Astrocyte (in vitro differentiated cells and primary cell): ENCODE measurements around the gene YTHDF1. TPM values are rescaled to one million over a fixed set of nuclear protein-coding genes. Genes with fewer than 3 reads are reported as not detected.
"Not testable (repeated sequence)": the region's sequence is repeated elsewhere in the genome, so short reads cannot be mapped to it uniquely, and the experiment has no call there.

ENCODE experiments used
- DNase-seq: peaks from one replicate; pipeline ENCODE4 v3.0.0-alpha.2; 2010; ENCODE audit warnings: low read depth
- FAIRE-seq: peaks from 2 replicates; lab custom pipeline; 2011; peaks lifted over from hg19 to GRCh38; lab: Jason Lieb, UNC
- H2AFZ ChIP-seq: 2 replicates; pipeline ENCODE4 v1.6.0; 2012; ENCODE audit warnings: low read depth, low read length, inconsistent platforms
- H3K27ac ChIP-seq: 2 replicates; pipeline ENCODE4 v1.5.1; 2011; ENCODE audit warnings: low read depth, low read length, inconsistent platforms
- H3K27me3 ChIP-seq: 2 replicates; pipeline ENCODE4 v1.6.0; 2011; ENCODE audit warnings: low read length, inconsistent platforms; ENCODE audit not compliant: insufficient read depth
- H3K36me3 ChIP-seq: 2 replicates; pipeline ENCODE4 v1.5.1; 2011; ENCODE audit warnings: low read length, inconsistent platforms; ENCODE audit not compliant: insufficient read depth
- H3K4me1 ChIP-seq: 2 replicates; pipeline ENCODE4 v1.5.1; 2011; ENCODE audit warnings: low read length, inconsistent platforms; ENCODE audit not compliant: insufficient read depth
- H3K4me2 ChIP-seq: 2 replicates; pipeline ENCODE4 v1.6.0; 2012; ENCODE audit warnings: low read length, inconsistent platforms
- H3K4me3 ChIP-seq: 2 replicates; pipeline ENCODE4 v1.5.1; 2011; ENCODE audit warnings: low read depth, mild to moderate bottlenecking, low read length, inconsistent platforms; ENCODE audit not compliant: insufficient read depth
- H3K79me2 ChIP-seq: 2 replicates; pipeline ENCODE4 v1.6.0; 2012; ENCODE audit warnings: mild to moderate bottlenecking, low read length, inconsistent platforms; ENCODE audit not compliant: insufficient read depth
- H3K9ac ChIP-seq: 2 replicates; pipeline ENCODE4 v1.6.0; 2012; ENCODE audit warnings: mild to moderate bottlenecking, low read length, inconsistent platforms
- H3K9me3 ChIP-seq: 2 replicates; pipeline ENCODE4 v1.5.1; 2012; ENCODE audit warnings: low read depth, mild to moderate bottlenecking, low read length, inconsistent platforms; ENCODE audit not compliant: insufficient read depth
- H4K20me1 ChIP-seq: 2 replicates; pipeline ENCODE4 v1.6.0; 2012; ENCODE audit warnings: low read length, inconsistent platforms; ENCODE audit not compliant: insufficient read depth
- H3K27ac Mint-ChIP-seq: one replicate; pipeline ENCODE4 v1.8.0; 2021; ENCODE audit warnings: mild to moderate bottlenecking, mixed read lengths; ENCODE audit not compliant: unreplicated experiment
- H3K27me3 Mint-ChIP-seq: one replicate; pipeline ENCODE4 v1.8.0; 2021; ENCODE audit warnings: low read depth, mixed read lengths; ENCODE audit not compliant: unreplicated experiment
- H3K36me3 Mint-ChIP-seq: one replicate; pipeline ENCODE4 v1.8.0; 2021; ENCODE audit warnings: low read depth, mixed read lengths; ENCODE audit not compliant: unreplicated experiment
- H3K4me1 Mint-ChIP-seq: one replicate; pipeline ENCODE4 v1.8.0; 2021; ENCODE audit warnings: low read depth, mixed read lengths; ENCODE audit not compliant: unreplicated experiment
- H3K4me3 Mint-ChIP-seq: one replicate; pipeline ENCODE4 v1.8.0; 2021; ENCODE audit warnings: mild to moderate bottlenecking, moderate library complexity, mixed read lengths; ENCODE audit not compliant: unreplicated experiment
- H3K9me3 Mint-ChIP-seq: one replicate; pipeline ENCODE4 v1.8.0; 2021; ENCODE audit warnings: mild to moderate bottlenecking, mixed read lengths; ENCODE audit not compliant: unreplicated experiment
- EZH2 ChIP-seq: IDR thresholded peaks from 2 replicates; pipeline ENCODE4 v1.6.1; 2012; ENCODE audit warnings: mild to moderate bottlenecking, low read length, inconsistent platforms; ENCODE audit not compliant: insufficient read depth
- total RNA-seq: library from RNA; stranded (reverse); gene quantifications from 2 replicates; pipeline ENCODE4 v1.2.1, GENCODE V29; 2021
- TF ChIP-seq, protein P1 (sequence below): IDR thresholded peaks from 2 replicates; pipeline ENCODE4 v1.5.1; 2011; ENCODE audit warnings: low read depth, mild to moderate bottlenecking, inconsistent platforms, low read length, moderate library complexity; ENCODE audit not compliant: insufficient read depth

YTHDF1 gene
- total RNA-seq, 1 donor from 2014 or later, result 107 TPM

DNA sequence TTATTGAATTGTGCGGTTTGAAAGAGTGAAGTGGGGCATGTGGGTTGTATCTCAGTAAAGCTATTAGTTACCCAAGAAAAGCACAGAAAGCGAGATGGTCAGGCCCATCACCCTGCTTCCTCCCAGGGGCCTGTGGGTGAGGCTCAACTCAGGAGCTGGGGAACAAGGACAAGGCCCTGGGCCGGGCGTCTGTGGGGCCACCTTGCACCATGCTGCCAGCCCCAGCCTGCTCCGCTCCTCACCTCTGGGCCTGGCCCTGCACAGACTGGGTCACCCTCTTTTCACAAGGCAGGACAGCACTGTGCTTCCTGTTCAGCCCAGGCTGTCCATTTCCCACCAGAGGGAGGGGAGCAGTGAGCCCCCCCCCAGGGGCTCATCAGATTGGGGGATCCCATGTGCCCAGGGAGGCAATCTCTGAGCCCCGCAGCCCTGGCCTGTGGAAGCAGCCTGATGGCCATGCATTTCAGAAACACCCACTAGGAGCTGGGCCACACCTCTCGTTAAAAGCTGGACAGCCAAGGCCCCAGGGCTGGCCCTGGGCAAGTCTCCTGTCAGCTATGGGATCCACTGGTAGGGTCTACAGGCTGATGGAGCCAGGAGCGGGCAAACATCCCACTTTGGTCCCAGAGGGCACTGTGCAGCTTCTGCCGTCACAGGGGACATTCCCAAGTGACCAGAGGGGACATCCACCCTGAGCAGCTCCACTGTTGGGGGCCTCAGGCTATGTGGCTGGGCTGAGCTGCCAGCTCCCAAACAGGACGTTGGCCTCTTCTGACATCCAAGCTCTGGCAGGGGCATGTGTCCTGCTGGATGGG lies 55.9 kb downstream of the YTHDF1 start:
- Mint-ChIP-seq H3K9me3 (peaks cover 4% of the 10 kb centered on the region), H3K4me1 (no peaks in the 10 kb centered on the region), H3K4me3 (no peak overlapping the region), H3K27me3 (peaks cover 55% of the 10 kb centered on the region), H3K36me3 (peaks cover 3% of the 10 kb centered on the region), H3K27ac (no peak overlapping the region)
- Histone ChIP-seq H3K79me2 (no peaks in the 10 kb centered on the region), H4K20me1 (no peaks in the 10 kb centered on the region), H3K27me3 (peaks cover 12% of the 10 kb centered on the region), H3K4me1 (no peaks in the 10 kb centered on the region), H3K27ac (no peak overlapping the region), H3K9ac (no peak overlapping the region), H2AFZ (no peak overlapping the region), H3K4me2 (no peak overlapping the region), H3K36me3 (no peaks in the 10 kb centered on the region), H3K9me3 (no peaks in the 10 kb centered on the region), H3K4me3 (no peak overlapping the region)
- DNase-seq (no peak), FAIRE-seq (no peak)
- TF ChIP-seq, protein P1, sequence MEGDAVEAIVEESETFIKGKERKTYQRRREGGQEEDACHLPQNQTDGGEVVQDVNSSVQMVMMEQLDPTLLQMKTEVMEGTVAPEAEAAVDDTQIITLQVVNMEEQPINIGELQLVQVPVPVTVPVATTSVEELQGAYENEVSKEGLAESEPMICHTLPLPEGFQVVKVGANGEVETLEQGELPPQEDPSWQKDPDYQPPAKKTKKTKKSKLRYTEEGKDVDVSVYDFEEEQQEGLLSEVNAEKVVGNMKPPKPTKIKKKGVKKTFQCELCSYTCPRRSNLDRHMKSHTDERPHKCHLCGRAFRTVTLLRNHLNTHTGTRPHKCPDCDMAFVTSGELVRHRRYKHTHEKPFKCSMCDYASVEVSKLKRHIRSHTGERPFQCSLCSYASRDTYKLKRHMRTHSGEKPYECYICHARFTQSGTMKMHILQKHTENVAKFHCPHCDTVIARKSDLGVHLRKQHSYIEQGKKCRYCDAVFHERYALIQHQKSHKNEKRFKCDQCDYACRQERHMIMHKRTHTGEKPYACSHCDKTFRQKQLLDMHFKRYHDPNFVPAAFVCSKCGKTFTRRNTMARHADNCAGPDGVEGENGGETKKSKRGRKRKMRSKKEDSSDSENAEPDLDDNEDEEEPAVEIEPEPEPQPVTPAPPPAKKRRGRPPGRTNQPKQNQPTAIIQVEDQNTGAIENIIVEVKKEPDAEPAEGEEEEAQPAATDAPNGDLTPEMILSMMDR, result no peak
- no peak for TF ChIP-seq EZH2

GRCh38 chr20:63159251-63159650 lies 56.7 kb downstream of the YTHDF1 start:
- H3K4me3 ChIP-seq, H3K79me2 ChIP-seq, H3K4me1 ChIP-seq, H3K36me3 Mint-ChIP-seq, H3K4me2 ChIP-seq, H3K36me3 ChIP-seq, H4K20me1 ChIP-seq, H2AFZ ChIP-seq, H3K9ac ChIP-seq, H3K4me1 Mint-ChIP-seq, H3K27ac Mint-ChIP-seq, H3K27ac ChIP-seq, DNase-seq, FAIRE-seq, H3K9me3 ChIP-seq, H3K9me3 Mint-ChIP-seq: not testable (repeated sequence)
- peaks cover 52% of the 10 kb centered on the region for H3K27me3 Mint-ChIP-seq
- H3K27me3 ChIP-seq, result peaks cover 13% of the 10 kb centered on the region
- H3K4me3 Mint-ChIP-seq, result peak overlapping the region; percentile 24

- no peaks in the 10 kb centered on the region for H3K79me2 ChIP-seq
- no peak overlapping the region for H3K9ac ChIP-seq
- no peaks in the 10 kb centered on the region for H3K4me1 ChIP-seq
- no peaks in the 10 kb centered on the region for H4K20me1 ChIP-seq
- DNase-seq, result no peak
- no peaks in the 10 kb centered on the region for H3K36me3 ChIP-seq
- H3K9me3 ChIP-seq, result no peaks in the 10 kb centered on the region
- no peak overlapping the region for H3K4me2 ChIP-seq
- no peak overlapping the region for H2AFZ ChIP-seq
- H3K27ac Mint-ChIP-seq, result no peak overlapping the region
- H3K4me1 Mint-ChIP-seq, result no peaks in the 10 kb centered on the region
- H3K4me3 Mint-ChIP-seq, result no peak overlapping the region
- H3K4me3 ChIP-seq, result no peak overlapping the region
- TF ChIP-seq, protein P1, result no peak
- no peak for TF ChIP-seq EZH2
- H3K36me3 Mint-ChIP-seq, result peaks cover 3% of the 10 kb centered on the region
- no peak overlapping the region for H3K27ac ChIP-seq
- H3K27me3 ChIP-seq, result peaks cover 15% of the 10 kb centered on the region
- no peak for FAIRE-seq
- peaks cover 52% of the 10 kb centered on the region for H3K27me3 Mint-ChIP-seq
- peaks cover 4% of the 10 kb centered on the region for H3K9me3 Mint-ChIP-seq
Measured at GRCh38 chr20:63158845-63159244, 57.1 kb downstream of the YTHDF1 start.
